ENCODE measurements around the gene SBF1.

DNA sequence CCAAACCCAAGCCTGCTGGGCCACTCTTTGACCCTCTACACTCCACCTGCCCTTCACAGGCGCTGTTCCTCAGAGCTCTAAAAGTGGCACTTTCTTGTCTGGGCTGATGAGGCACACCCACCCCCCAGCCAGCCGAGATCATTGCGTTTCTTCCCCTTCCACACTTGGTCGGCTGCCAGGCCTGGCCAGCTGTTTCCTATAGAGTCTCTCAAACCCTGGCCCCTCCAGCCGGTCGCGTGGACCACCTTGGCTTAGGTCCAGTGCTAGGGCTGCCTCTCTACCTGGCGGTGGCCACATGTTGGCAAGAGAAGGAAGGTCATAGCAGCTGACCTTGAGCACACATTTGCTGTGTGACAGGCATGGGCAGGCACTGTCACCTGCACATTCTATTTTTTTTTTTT, 71.1 kb downstream of the SBF1 start:
- TF ChIP-seq CTCF (IDR thresholded peaks at IDR 0.05; ENCODE audit: low read length), result no peak
- TF ChIP-seq EZH2 (IDR thresholded peaks at IDR 0.05; ENCODE audit: borderline replicate concordance, low read length), result no peak
